Measurements from ENCODE around the gene TMEM119.

TMEM119 gene

GRCh38 chr12:108615918-108616317, 18.0 kb upstream of the TMEM119 start:
- DNase-seq = no peak

DNA sequence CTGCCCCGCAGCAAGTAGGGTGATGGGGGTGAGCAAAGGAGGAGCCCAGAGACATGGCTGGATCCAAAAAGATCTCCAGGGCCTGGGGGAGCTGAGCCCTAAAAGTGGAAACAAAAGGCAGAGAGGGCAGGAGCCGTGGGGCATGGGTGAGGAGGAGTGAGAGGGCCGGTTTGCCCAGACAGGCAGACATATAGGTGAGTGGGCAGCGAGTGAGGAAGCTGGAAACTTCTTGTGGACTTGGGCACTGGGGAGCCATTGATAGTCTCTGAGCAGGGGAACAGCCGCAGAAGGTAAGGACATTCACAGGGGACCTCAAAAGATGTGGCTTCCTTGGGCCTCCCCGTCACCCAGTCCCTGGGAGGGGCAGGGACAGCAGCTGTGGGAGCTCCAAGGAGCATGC, 16.8 kb upstream of the TMEM119 start:
- no peak for DNase-seq

GRCh38 chr12:108614041-108614440, 16.2 kb upstream of the TMEM119 start:
- no peak for DNase-seq

GRCh38 chr12:108613548-108613947, 15.7 kb upstream of the TMEM119 start:
- DNase-seq = no peak

- DNase-seq = no peak
Observed at GRCh38 chr12:108612788-108613282, 15.0 kb upstream of the TMEM119 start.

GRCh38 chr12:108611884-108612415, 14.1 kb upstream of the TMEM119 start:
- peak in 1 of 2 experiments; percentile 23 for DNase-seq

- DNase-seq = no peak
Observed at GRCh38 chr12:108610856-108611605, 13.1 kb upstream of the TMEM119 start.

GRCh38 chr12:108610336-108610815, 12.5 kb upstream of the TMEM119 start:
- no peak for DNase-seq

- no peak for DNase-seq
Observed at GRCh38 chr12:108609537-108610335, 11.9 kb upstream of the TMEM119 start.

DNA sequence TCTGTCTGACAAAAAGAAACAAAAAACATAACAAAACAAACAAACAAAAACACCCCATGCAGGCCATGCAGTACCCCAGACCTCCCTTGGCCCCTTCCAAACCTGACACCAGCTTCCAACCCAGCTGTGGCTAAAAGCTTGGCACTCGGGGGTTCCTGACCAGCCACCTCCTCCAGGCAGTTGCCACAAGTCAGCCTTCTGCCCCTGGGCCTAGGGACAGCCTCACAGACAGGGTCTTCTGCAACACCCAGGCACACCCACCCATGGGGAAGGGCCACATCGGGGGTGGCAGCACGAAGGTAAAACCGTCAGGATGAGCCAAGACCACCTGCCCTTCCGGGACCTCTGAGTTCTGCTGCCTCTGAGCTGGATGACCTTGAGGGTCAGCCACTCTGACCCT, 10.7 kb upstream of the TMEM119 start:
- no peak for DNase-seq

- no peak for DNase-seq
Observed at GRCh38 chr12:108607981-108608600, 10.2 kb upstream of the TMEM119 start.

GRCh38 chr12:108606492-108606891, 8.6 kb upstream of the TMEM119 start:
- no peak for DNase-seq

GRCh38 chr12:108605690-108606406, 8.0 kb upstream of the TMEM119 start:
- no peak for DNase-seq

DNA sequence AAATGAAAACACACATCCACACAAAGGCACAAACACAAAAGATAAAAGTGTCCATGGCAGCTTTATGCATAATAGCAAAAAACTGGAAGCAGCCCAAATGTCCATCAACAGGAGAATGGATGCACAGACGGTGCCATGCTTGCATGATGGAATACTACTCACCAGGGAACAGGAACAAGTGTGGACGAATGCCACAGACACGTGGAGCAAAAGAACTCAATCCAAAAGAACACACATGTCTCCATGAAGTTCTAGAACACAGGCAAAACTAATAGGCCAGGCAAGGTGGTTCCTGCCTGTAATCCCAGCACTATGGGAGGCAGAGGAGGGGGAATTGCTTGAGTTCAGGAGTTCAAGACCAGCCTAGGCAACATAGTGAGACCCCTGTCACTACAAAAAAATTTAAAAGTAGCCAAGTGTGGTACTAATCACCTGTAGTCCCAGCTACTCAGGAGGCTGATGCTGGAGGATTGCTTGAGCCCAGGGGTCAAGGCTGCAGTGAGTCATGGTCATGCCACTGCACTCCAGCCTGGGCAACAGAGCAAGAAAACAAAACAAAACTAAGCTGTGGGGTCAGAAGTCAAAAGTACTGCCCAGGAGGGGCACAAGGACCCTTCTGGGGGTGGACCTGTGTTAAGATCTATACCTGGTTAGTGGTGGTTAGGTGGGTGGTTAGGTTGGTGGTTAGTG, 7.3 kb upstream of the TMEM119 start:
- no peak for DNase-seq

- DNase-seq = no peak
Observed at GRCh38 chr12:108604208-108604941, 6.5 kb upstream of the TMEM119 start.

GRCh38 chr12:108603743-108604142, 5.9 kb upstream of the TMEM119 start:
- DNase-seq = no peak

DNA sequence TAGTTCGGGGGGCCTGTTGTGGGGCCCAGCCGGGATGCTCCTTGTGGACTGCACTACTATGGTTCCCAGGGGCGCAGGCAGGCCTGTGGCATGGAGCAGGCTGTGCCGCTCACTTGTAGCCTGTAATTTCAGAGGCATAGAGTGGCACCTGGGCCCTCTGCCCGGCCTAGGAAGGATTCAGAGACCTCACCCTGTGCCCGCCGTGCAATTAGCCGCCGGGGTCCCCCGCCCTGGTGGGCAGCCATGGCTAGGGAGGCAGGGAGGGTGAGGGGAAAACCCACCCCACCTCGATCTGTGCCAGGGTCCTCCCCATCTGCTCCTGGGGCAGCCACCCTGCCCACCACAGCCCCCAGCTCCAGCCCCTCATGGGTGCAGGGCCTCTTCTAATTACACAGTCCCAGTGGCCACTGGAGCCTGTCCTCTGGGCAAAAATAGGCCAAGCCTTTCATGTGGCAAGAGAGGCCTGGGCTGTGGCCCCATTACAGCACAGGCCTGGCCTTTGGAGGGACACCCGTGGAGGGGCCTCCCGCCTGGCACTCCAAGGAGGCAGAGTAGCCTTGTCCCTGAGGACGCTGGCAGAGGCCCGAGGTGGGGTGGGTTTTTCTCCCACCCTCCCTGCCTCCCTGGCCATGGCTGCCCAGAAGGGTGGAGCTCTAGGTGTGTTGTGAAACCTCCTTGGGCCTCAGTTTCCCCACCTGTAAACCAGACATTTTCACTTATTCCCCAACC, 5.3 kb upstream of the TMEM119 start:
- no peak for DNase-seq

GRCh38 chr12:108602209-108602705, 4.4 kb upstream of the TMEM119 start:
- no peak for DNase-seq

DNA sequence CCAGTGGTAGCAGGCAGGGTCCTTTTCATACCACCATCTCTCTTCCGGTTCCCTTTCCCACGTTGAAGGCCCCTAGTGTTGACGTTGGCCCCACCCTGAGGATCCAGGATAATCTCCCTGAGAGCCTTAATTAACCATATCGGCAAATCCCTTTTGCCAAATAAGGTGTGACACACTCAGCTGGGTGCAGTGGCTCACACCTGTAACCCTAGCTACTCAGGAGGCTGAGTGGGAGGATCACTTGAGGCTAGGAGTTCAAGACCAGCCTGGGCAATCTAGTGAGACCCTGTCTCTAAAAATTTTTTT, 2.8 kb upstream of the TMEM119 start:
- no peak for DNase-seq

DNA sequence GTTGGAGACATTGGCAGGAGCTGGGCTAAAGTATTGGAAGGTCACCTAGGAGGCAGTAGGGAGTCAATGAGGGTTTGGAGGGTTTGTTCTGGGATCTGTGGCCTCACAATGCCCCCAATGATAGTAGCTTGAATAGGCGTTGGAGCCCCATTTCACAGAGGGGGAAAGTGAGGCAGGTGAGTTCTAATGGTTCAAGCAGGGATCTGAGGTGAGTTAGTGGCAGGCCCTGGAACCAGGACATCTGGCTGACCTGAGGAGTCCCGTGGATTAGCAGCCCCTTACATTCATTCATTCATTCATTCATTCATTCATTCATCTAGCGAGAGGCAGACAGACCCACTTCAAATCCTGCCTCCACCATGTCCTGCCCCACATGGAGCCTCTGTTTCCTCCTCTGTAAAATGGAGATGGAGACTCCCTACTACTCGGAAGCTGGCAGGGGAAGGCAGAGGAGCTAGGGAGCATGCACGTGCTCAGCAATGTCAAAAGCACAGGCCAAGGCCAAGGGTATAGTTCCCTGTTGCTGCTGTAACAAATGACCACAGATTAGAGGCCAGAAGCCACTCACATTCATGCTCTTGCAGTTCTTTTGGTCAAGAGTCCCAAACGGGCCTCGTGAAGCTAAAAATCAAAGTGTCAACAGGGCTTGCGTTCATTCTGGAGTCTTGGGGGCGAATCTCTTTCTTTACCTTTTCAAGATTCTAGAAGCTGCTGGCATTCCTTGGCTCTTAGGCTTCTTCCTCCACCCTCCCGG, 2.2 kb upstream of the TMEM119 start:
- DNase-seq = no peak
